Stomach (tissue), 9 donors: ENCODE results near the gene OTOG. TPM values are rescaled to one million over a fixed set of nuclear protein-coding genes. Genes with fewer than 3 reads are reported as not detected.

ENCODE experiments used
- DNase-seq, 2 donors: peaks; one replicate each; pipeline versions ENCODE4 v3.0.0 to v3.0.0-alpha.2; 2013 to 2019
- H3K27ac ChIP-seq, 5 donors: fragments of 200-600 bp in 4 of 5; sonication (generic) in 4 of 5; one replicate each; pipeline ENCODE4 v1.5.1; 2013 to 2019; ENCODE audit warnings: mild to moderate bottlenecking in 1 of 5, moderate library complexity in 1 of 5
- H3K27me3 ChIP-seq, 3 donors: fragments of 200-600 bp; sonication (generic); one replicate each; pipeline ENCODE4 v1.5.1; 2017 to 2019; ENCODE audit warnings: mixed run types in 1 of 3
- H3K36me3 ChIP-seq, 4 donors: fragments of 200-600 bp; sonication (generic); 1 replicate in 3 of 4; 2 replicates in 1 of 4; pipeline ENCODE4 v1.5.1; 2016 to 2019
- H3K4me1 ChIP-seq, 4 donors: fragments of 200-600 bp; sonication (generic); one replicate each; pipeline ENCODE4 v1.5.1; 2016 to 2019
- H3K4me3 ChIP-seq, 4 donors: fragments of 200-600 bp; sonication (generic) in 3 of 4; one replicate each; pipeline ENCODE4 v1.5.1; 2016 to 2019; ENCODE audit warnings: mild to moderate bottlenecking in 1 of 4
- H3K9me3 ChIP-seq, 4 donors: fragments of 200-600 bp; sonication (generic); one replicate each; pipeline ENCODE4 v1.5.1; 2016 to 2019
- CTCF ChIP-seq, 7 experiments: fragments of 450-650 bp in 4 of 7; fragments of 200-600 bp in 3 of 7; sonication (generic) in 3 of 7; IDR thresholded peaks; one replicate each; pipeline ENCODE4 v1.5.1; 2016 to 2019; ENCODE audit warnings: antibody characterized with exemption in 7 of 7, control low read depth in 2 of 7, mild to moderate bottlenecking in 1 of 7
- EP300 ChIP-seq: sonication (generic); formaldehyde crosslinking; IDR thresholded peaks from one replicate; pipeline ENCODE4 v1.6.1; 2017; ENCODE audit warnings: antibody characterized with exemption
- POLR2A ChIP-seq, 4 donors: fragments of 450-650 bp; IDR thresholded peaks; one replicate each; pipeline ENCODE4 v1.6.1; 2016; ENCODE audit warnings: antibody characterized with exemption in 4 of 4, control low read depth in 2 of 4, mild to moderate bottlenecking in 1 of 4, moderate library complexity in 1 of 4
- POLR2AphosphoS5 ChIP-seq, 3 donors: sonication (generic); formaldehyde crosslinking; IDR thresholded peaks; one replicate each; pipeline ENCODE4 v1.6.1; 2016; ENCODE audit warnings: antibody characterized with exemption in 3 of 3
- WGBS, 5 donors: extraction: QIAGEN DNeasy Blood & Tissue Kit in 3 of 5; methylation state at CpG; one replicate each; pipeline versions ENCODE4 v1.1.5 to v1.1.7; 2013 to 2018; 5-methylcytosine and 5-hydroxymethylcytosine counted together
- intact Hi-C: fragments of 100-400 bp; cut with DNase I; formaldehyde crosslinking; loops from one replicate; pipeline ENCODE4 v1.15.1; 2023; ENCODE audit warnings: low total_unique reads
- polyA plus RNA-seq, 3 donors: library from polyadenylated mRNA; stranded (reverse); fragments of 200-250 nt; gene quantifications; one replicate each; pipeline ENCODE4 v1.2.3, GENCODE V29; 2013
- total RNA-seq, 5 donors: library from RNA; depleted of rRNA; stranded (reverse); fragments of >200 nt; gene quantifications; one replicate each; pipeline versions ENCODE4 v1.1.0 to v1.2.3, GENCODE V29; 2014 to 2016
- donor health status: healthy with polysubstance abuse.
- donor health status: Bipolar disorder and iron deficiency.
- donor health status: healthy.

Gene OTOG
- total and polyA plus RNA-seq, 8 donors = not detected

- intact Hi-C loops = loop anchor here (10.0 kb wide), 1 partner anchor 369 kb away; no protein-coding TSS in a partner anchor
- no peaks in the 10 kb centered on the region for H3K9me3 ChIP-seq
- no peaks in the 10 kb centered on the region for H3K36me3 ChIP-seq
- H3K27ac ChIP-seq = no peak overlapping the region
- DNase-seq = no peak
- H3K4me1 ChIP-seq = no peaks in the 10 kb centered on the region
- TF ChIP-seq POLR2A (IDR thresholded peaks at IDR 0.05) = no peak
- no peak for TF ChIP-seq EP300
- TF ChIP-seq CTCF (IDR thresholded peaks at IDR 0.05) = no peak
- WGBS, 5 donors = 75 to 100% (median 85%) methylated on average over 5 to 17 of the region's 17 CpGs
- no peak overlapping the region for H3K4me3 ChIP-seq
- H3K27me3 ChIP-seq = peaks cover 0 to 6% (median 0%) of the 10 kb centered on the region in 3 donors
These were observed 58.6 kb downstream of the OTOG start for GRCh38 chr11:17605651-17606122.

- H3K27ac ChIP-seq = no peak overlapping the region
- TF ChIP-seq EP300 (no peak), POLR2AphosphoS5 (IDR thresholded peaks at IDR 0.05) (no peak), CTCF (IDR thresholded peaks at IDR 0.05) (no peak), POLR2A (IDR thresholded peaks at IDR 0.05) (no peak)
- peaks cover 0 to 13% (median 0%) of the 10 kb centered on the region in 3 donors for H3K27me3 ChIP-seq
- H3K4me3 ChIP-seq = no peak overlapping the region
- intact Hi-C loops = loop anchor here (10.0 kb wide), 1 partner anchor 368 kb away; no protein-coding TSS in a partner anchor
- H3K4me1 ChIP-seq = no peaks in the 10 kb centered on the region
- no peaks in the 10 kb centered on the region for H3K36me3 ChIP-seq
- DNase-seq = no peak
- no peaks in the 10 kb centered on the region for H3K9me3 ChIP-seq
- WGBS, 5 donors = 60 to 76% (median 66%) methylated on average over 10 of the region's 10 CpGs
These were observed 59.4 kb downstream of the OTOG start for GRCh38 chr11:17606233-17607082.

GRCh38 chr11:17607083-17607429, 60.0 kb downstream of the OTOG start:
- Histone ChIP-seq H3K4me1 (no peaks in the 10 kb centered on the region), H3K36me3 (no peaks in the 10 kb centered on the region), H3K27ac (no peak overlapping the region), H3K4me3 (no peak overlapping the region), H3K27me3 (peaks cover 0 to 9% (median 0%) of the 10 kb centered on the region in 3 donors), H3K9me3 (no peaks in the 10 kb centered on the region)
- intact Hi-C loops = loop anchor here (10.0 kb wide), 1 partner anchor 368 kb away; no protein-coding TSS in a partner anchor
- DNase-seq = no peak
- TF ChIP-seq POLR2AphosphoS5 (IDR thresholded peaks at IDR 0.05) (no peak), POLR2A (IDR thresholded peaks at IDR 0.05) (no peak), CTCF (IDR thresholded peaks at IDR 0.05) (no peak), EP300 (no peak)
- 78 to 100% (median 91%) methylated on average over 3 to 6 of the region's 6 CpGs for WGBS, 5 donors

GRCh38 chr11:17607591-17608570, 60.8 kb downstream of the OTOG start:
- Histone ChIP-seq H3K4me1 (no peaks in the 10 kb centered on the region), H3K36me3 (no peaks in the 10 kb centered on the region), H3K4me3 (no peak overlapping the region), H3K27me3 (peaks cover 0 to 11% (median 0%) of the 10 kb centered on the region in 3 donors), H3K9me3 (no peaks in the 10 kb centered on the region), H3K27ac (no peak overlapping the region)
- WGBS, 5 donors = 70 to 76% (median 72%) methylated on average over 10 to 20 of the region's 20 CpGs
- no peak for DNase-seq
- intact Hi-C loops = loop anchor here (10.0 kb wide), 1 partner anchor 367 kb away; no protein-coding TSS in a partner anchor
- no peak for TF ChIP-seq POLR2AphosphoS5 (IDR thresholded peaks at IDR 0.05)
- TF ChIP-seq CTCF (IDR thresholded peaks at IDR 0.05) = no peak
- TF ChIP-seq EP300 = no peak
- TF ChIP-seq POLR2A (IDR thresholded peaks at IDR 0.05) = no peak
